ENCODE results near the gene FKBP9.
"Not testable (repeated sequence)": the region's sequence is repeated elsewhere in the genome, so short reads cannot be mapped to it uniquely, and the experiment has no call there.

GRCh38 chr7:33003111-33003510 is 45.9 kb downstream of the FKBP9 start:
- TF ChIP-seq CTCF (IDR thresholded peaks at IDR 0.05; ENCODE audit: poor library complexity); EZH2 (IDR thresholded peaks at IDR 0.05; ENCODE audit: borderline replicate concordance): not testable (repeated sequence)

All from hepatocyte (in vitro differentiated cells).